Fibroblast of gingiva (primary cell): ENCODE data around the gene UBE2J2.

ENCODE experiments used
- DNase-seq: peaks from one replicate; pipeline ENCODE4 v3.0.0-alpha.2; 2011; ENCODE audit warnings: low read depth

Gene UBE2J2

DNA sequence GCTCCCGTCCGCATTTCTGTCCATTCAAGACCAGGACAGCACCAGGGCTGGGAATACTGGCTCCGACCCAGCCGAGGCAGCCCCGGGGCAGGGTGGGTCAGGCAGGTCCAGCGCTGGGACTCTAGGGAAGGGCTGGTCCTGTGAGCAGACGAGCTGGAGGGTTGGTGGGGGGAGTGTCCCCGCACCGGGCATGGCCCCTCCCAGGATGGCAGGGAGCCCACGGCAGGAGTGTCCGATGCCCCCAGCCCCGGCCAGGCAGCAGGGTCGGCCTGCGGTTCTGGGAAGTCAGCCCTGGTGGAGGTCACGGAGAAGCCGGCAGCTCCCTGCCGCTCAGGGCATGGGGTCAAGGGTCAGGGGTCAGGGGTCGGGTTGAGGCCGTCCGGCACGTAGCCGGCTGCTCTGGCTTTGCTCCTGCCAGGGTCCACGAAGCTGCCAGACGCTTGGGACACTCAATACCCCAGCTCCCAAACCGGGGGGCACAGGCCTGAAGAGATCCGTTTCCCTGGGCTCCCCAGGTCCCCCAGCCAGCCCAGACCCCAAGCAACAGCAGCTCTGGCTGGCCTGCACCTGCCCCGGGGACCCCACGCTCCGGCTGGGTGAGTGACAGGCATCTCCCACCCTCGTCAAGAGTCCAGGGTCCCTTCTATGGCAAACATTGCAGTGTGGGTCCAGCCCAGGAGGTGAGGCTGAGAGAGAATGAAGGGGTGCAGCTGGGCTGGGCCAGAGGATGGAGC lies 33.9 kb downstream of the UBE2J2 start:
- DNase-seq: no peak

- DNase-seq: no peak
Observed at GRCh38 chr1:1239227-1239613, 34.4 kb downstream of the UBE2J2 start.

DNA sequence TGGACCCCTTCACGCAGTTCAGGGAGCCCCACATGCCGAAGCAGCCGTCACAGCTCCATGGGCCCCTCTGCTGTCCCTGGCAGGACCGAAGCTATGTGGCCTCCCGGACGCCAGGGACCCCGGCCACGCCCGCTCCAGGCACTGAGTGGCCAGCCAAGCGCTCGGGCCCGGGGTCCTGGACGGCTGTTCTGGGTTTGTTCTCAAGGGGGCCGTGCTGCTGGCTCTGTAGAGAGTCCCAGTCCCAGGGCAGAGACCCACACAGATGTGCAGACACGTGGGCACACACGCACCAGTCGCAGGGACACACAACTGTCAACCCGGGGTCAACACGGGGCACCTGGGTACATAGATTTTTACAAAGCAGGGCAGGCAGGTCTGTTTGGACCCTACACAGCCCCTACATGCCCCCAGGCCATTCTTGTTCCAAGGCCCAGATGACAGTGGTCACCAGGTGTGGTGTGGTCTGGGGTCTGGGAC lies 34.9 kb downstream of the UBE2J2 start:
- DNase-seq: no peak

- no peak for DNase-seq
Observed at GRCh38 chr1:1237874-1238701, 35.6 kb downstream of the UBE2J2 start.

- no peak for DNase-seq
Observed at GRCh38 chr1:1236945-1237873, 36.4 kb downstream of the UBE2J2 start.

DNA sequence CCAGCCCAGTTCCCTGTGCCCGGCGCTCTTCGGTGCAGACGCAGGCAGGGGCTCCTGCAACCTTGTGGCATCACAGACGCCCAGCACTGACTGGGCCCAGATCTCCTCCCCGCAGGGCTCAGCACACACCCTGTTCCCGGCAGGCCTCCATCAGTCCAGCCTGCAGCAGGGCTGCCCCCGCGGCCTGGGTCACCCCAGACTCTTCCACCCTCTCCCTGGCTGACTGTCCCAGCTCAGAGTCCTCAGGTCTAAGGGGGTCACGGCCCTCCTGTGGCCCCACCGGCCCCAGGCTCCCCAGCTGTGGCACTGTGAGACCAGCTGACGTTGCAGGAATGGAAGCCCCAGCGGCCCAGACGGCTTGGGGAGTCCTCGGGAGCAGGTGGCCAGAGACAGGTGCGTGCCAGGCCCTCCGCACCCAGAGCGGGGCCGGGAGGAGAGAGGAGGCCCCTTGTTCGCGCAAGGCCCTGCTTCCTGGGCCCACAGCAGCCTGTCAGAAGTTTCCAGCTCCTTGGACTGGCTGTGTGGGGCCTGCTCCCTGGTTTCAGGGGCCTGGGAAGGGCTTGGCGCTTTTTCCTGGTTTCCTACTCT lies 37.4 kb downstream of the UBE2J2 start:
- no peak for DNase-seq

DNA sequence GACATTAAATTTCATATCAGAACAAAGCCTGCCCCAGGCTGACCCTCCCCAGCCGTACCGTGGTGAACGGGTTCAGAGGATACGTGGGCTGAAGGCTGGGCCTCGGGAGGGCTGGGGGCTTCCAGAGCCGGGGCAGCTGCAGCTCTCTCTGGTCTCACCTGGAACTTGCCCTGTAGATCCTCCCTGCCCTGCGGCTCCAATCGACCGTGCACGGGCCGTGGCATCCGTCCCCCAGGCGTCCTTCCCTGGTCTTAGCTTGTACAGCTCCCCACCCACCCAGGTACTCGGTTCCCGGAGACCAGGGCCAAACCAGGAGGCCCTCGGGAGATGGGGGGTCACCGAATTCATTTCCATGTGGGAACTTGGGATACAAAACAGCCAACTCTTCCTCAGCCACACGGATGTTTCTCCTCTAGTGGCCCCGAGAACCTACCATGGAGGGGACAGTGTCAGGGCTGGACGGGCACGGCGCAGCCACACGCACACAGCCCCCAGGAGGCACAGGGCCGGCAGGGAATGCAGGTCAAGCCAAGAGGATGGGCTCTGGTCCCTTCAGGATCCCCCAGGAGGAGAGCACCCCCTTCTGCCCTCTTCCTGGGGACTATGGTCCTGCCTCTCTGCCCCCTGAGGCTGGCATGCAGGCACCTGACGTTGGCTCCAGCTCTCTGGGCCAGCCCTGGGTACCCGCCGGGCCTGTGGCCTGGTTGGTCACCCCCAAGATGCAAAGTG lies 38.5 kb downstream of the UBE2J2 start:
- DNase-seq: no peak

DNA sequence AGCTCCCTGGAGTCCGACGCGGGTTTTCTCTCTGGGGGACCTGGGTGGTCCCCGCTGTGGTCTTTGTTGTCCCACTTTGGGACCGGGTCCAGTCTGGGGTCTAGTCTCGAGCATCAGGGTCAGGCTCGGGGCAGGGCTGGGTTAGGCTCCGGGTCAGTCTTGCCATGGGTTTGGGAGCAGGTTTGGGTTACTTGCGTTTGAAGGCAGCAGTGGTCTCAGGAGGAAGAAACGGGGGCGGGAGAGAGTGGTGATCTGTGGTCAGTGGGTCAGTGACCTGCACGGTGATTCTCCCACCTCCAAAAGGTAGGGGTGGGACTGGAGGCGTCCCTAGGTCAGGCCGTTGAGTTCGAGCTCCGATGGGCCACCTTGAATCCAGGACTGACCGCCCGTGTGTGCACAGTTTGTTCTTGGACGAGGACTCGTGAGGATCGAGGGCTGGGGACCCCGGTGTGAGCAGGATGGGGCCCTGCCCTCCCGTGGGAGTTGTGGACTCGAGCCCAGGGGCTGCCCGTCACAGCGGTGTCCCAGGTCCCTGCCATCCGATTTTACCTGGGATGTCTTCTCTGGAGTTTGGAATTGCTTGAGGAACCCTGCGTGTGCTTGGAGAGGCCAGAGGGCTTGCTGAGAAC lies 39.4 kb downstream of the UBE2J2 start:
- no peak for DNase-seq

DNA sequence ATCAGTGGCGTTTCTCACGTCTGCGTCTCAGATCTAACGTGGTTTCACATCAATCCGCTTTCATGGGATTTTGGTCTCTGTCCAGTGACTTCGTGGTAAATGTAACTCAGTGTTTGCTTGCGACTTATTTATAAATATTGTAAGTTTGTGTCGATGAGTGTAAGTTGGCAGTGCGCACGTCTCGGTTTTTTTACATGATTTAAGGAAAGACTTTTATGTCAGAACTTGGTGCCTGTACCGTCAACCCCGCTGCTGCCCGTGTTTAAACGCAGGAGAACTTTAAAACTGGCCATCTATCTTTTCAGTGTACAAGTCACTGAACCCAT lies 40.1 kb downstream of the UBE2J2 start:
- DNase-seq: no peak

- DNase-seq: no peak
Observed at GRCh38 chr1:1232796-1233566, 40.7 kb downstream of the UBE2J2 start.

- peak; percentile 16 for DNase-seq
Observed at GRCh38 chr1:1232208-1232795, 41.4 kb downstream of the UBE2J2 start, which contains the start of gene B3GALT6. TSS of gene B3GALT6 (plus strand) at chr1:1232237. CDS start at chr1:1232279, 42 bp downstream.

DNA sequence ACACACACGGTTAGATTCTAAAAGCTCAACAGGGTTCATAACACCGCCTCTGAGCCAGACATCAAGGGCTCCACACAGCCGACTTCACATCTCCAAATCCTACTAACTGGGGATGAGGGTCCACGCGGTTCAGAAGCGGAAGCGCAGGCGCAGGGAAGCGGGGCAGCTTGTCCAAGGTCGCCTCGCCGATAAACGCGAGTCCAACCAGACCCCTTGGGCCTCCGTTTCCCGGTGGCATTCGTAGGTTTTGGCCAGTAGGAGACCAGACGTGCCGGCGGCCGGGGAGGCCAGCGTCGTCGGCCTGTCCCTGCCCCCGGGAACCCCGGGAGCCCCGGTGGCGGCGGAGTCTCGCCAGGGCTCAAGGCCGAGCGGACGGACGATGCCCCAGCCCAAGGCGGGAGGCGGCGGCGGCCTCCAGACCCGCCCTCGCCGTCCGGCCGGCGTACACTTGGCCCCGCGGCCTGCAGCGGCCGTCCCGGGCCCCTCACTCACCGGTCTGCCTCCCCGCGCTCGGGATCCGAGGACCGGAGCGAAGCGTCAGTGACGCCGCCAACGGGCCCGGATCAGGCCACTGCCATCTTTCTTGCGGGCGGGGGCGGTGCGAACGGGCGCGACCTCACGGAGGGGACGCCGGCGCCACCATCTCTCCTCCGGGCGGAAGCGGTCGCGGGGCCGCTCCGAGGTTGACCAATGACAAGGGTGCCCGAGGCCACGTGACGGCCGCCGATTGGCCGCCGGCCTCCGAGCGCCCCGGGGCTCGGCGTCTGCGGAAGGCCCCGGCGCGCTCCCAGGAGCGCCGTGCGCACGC lies 42.0 kb downstream of the UBE2J2 start, which contains the start of gene SDF4:
TSS of gene SDF4 (minus strand) at position 602 of the 808 bp plus-strand sequence. CDS start 3,229 bp downstream, outside the sequence.
- peak; percentile 96 for DNase-seq

- peak; percentile 72 for DNase-seq
Observed at GRCh38 chr1:1230656-1231399, 42.8 kb downstream of the UBE2J2 start.

DNA sequence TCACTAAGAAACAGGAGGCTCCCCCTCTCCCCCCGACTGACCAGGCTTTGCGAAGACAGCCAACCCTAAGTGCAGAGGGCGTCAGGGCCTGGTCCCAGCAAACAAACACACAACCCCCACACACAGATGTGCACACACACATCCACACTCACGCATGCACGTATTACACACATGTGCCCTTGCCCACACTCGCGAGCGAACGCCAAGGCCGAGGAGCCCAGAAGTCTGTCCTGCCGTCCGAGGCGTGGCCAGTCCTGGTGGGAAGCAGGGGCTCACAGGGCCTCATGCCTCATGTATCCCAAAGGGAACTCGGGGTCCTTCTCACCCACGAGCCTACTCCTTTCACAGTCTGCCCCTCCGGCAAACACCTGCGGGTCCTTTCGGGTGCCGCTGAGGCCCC lies 43.9 kb downstream of the UBE2J2 start:
- DNase-seq: no peak

DNA sequence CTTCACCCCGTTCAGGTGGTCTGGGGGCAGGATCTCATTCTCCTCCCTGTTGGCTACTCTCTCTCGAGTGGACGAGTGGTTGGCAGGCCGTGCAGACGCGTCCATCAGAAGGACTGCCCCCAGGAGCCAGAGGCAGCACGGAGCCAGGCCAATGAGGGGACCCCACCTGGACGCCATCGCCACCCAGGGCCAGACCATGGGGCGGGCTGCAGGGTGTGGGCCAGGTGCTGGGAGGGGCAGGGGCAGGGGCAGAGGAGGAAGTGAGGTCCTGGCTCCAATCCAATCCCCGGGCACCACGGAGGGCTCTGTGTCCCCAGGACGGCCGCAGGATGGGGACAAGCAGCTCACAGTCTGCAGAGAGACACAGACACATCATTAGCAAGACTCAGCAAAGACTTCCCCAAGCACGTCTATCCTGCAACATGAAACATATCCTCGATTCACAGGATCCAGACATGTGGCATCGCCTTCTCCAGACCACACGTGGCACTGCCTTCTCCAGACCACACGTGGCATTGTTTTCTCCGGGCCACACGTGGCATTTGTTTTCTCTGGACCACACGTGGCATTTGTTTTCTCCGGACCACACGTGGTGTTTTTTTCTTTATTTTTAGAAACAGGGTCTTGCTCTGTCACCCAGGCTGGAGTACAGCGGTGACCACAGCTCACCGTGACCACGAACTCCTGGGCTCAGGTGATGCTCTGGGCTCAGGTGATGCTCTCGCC lies 44.9 kb downstream of the UBE2J2 start:
- DNase-seq: no peak

DNA sequence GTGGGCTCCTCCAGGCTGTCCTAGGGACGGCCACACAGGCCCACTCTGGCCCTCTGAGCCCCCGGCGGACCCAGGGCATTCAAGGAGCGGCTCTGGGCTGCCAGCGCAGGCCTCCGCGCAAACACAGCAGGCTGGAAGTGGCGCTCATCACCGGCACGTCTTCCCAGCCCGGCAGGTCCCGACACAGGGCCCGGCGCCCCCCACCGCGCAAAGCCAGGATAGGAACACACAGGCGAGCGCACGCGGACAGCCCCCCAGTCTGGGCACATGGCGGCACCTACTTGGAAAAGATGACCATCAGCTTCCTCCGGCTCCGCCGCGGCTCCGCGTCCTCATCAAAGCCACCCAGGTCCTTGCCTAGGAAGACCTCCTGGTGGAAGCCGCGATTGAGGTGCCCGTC lies 45.5 kb downstream of the UBE2J2 start:
- DNase-seq: no peak

- no peak for DNase-seq
Observed at GRCh38 chr1:1227386-1227785, 46.3 kb downstream of the UBE2J2 start.
